Erythroblast (primary cell): Measurements from ENCODE around the gene DDX31.

ENCODE experiments used
- DNase-seq, 2 experiments: peaks; one replicate each; lab custom pipeline; 2025; lab: John Stamatoyannopoulos, UW
- GATA1 ChIP-seq: IDR thresholded peaks from 2 replicates; pipeline ENCODE4 v1.6.1; 2011; ENCODE audit warnings: low read depth, mild to moderate bottlenecking, control low read depth, low read length, moderate library complexity
- POLR2A ChIP-seq: IDR thresholded peaks from 2 replicates; pipeline ENCODE4 v1.6.1; 2011; ENCODE audit warnings: mild to moderate bottlenecking, low read length

The DDX31 gene

GRCh38 chr9:132694144-132694543 is 24.4 kb upstream of the DDX31 start:
- DNase-seq: peak; percentile 25 to 46
- TF ChIP-seq GATA1: no peak
- TF ChIP-seq POLR2A: no peak

GRCh38 chr9:132690696-132691095 is 20.9 kb upstream of the DDX31 start:
- TF ChIP-seq POLR2A (no peak), GATA1 (no peak)
- DNase-seq: no peak

- no peak for TF ChIP-seq GATA1
- TF ChIP-seq POLR2A: no peak
- no peak for DNase-seq
Observed at GRCh38 chr9:132683873-132684272, 14.1 kb upstream of the DDX31 start.

GRCh38 chr9:132681561-132681960 is 11.8 kb upstream of the DDX31 start:
- no peak for DNase-seq
- no peak for TF ChIP-seq POLR2A
- no peak for TF ChIP-seq GATA1

GRCh38 chr9:132679946-132680625 is 10.3 kb upstream of the DDX31 start:
- DNase-seq: no peak
- TF ChIP-seq POLR2A: no peak
- TF ChIP-seq GATA1: no peak

- DNase-seq: no peak
- TF ChIP-seq GATA1: no peak
- no peak for TF ChIP-seq POLR2A
Observed at GRCh38 chr9:132677976-132678375, 8.2 kb upstream of the DDX31 start.

GRCh38 chr9:132674485-132674884 is 4.7 kb upstream of the DDX31 start:
- TF ChIP-seq POLR2A (no peak), GATA1 (no peak)
- DNase-seq: no peak

- peak; percentile 49 to 51 for DNase-seq
- TF ChIP-seq POLR2A (no peak), GATA1 (no peak)
Observed at GRCh38 chr9:132673355-132673754, 3.6 kb upstream of the DDX31 start.

- TF ChIP-seq POLR2A: no peak
- TF ChIP-seq GATA1: no peak
- DNase-seq: peak in 1 of 2 experiments; percentile 26
Observed at GRCh38 chr9:132672413-132672690, 2.6 kb upstream of the DDX31 start.

GRCh38 chr9:132671620-132672412 is 2.0 kb upstream of the DDX31 start:
- TF ChIP-seq GATA1 (no peak), POLR2A (no peak)
- peak; percentile 48 to 66 for DNase-seq

- no peak for TF ChIP-seq GATA1
- TF ChIP-seq POLR2A: peak; percentile 26
- DNase-seq: peak; percentile 85 to 90
Observed at GRCh38 chr9:132670457-132671391, 941 bp upstream of the DDX31 start, which contains the start of gene GTF3C4. TSS of gene GTF3C4 (plus strand) at chr9:132670464. CDS start at chr9:132670599, 135 bp downstream.

- DNase-seq: no peak
- TF ChIP-seq POLR2A: no peak
- no peak for TF ChIP-seq GATA1
Observed at GRCh38 chr9:132669319-132669697, 475 bp downstream of the DDX31 start.

GRCh38 chr9:132663851-132664250 is 5.9 kb downstream of the DDX31 start:
- DNase-seq: no peak
- no peak for TF ChIP-seq GATA1
- no peak for TF ChIP-seq POLR2A

- no peak for DNase-seq
Observed at GRCh38 chr9:132663117-132663516, 6.7 kb downstream of the DDX31 start.

More at GRCh38 chr9:132663117-132663516, 6.7 kb downstream of the DDX31 start:
- TF ChIP-seq POLR2A (no peak), GATA1 (no peak)
